ENCODE data around the gene ISL2.

DNA sequence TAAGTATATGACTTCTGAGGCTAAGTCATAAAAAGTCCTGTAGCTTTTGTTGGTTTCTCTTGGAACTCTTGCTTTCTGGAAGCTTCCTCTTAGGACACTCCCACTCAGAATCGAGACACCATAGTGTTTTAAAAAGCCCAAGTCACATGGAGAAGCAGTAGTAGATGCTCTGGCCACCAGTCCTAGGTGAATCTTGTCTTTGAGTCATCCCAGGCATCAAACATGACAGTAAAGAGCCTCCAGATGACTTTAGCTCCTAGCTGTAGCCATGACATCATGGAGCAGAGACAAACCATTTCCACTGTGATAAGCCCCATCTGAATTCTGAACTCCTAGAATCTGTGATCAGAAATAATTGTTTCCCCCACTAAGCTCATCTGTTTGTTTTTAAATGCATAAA is 42.1 kb downstream of the ISL2 start:
- TF ChIP-seq, protein P1, sequence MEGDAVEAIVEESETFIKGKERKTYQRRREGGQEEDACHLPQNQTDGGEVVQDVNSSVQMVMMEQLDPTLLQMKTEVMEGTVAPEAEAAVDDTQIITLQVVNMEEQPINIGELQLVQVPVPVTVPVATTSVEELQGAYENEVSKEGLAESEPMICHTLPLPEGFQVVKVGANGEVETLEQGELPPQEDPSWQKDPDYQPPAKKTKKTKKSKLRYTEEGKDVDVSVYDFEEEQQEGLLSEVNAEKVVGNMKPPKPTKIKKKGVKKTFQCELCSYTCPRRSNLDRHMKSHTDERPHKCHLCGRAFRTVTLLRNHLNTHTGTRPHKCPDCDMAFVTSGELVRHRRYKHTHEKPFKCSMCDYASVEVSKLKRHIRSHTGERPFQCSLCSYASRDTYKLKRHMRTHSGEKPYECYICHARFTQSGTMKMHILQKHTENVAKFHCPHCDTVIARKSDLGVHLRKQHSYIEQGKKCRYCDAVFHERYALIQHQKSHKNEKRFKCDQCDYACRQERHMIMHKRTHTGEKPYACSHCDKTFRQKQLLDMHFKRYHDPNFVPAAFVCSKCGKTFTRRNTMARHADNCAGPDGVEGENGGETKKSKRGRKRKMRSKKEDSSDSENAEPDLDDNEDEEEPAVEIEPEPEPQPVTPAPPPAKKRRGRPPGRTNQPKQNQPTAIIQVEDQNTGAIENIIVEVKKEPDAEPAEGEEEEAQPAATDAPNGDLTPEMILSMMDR (IDR thresholded peaks at IDR 0.05; ENCODE audit: low read depth, low read length, missing input control): no peak
- TF ChIP-seq SP1 (IDR thresholded peaks at IDR 0.05): no peak
- TF ChIP-seq RAD21 (IDR thresholded peaks at IDR 0.05): no peak
- TF ChIP-seq GABPA (IDR thresholded peaks at IDR 0.05 in 1 of 2, conservative IDR thresholded peaks at IDR 0.05 in 1 of 2): no peak
- TF ChIP-seq HNF4G (IDR thresholded peaks at IDR 0.05): no peak
- TF ChIP-seq, protein P2, sequence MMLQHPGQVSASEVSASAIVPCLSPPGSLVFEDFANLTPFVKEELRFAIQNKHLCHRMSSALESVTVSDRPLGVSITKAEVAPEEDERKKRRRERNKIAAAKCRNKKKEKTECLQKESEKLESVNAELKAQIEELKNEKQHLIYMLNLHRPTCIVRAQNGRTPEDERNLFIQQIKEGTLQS (IDR thresholded peaks at IDR 0.05): no peak
- TF ChIP-seq, protein P3, sequence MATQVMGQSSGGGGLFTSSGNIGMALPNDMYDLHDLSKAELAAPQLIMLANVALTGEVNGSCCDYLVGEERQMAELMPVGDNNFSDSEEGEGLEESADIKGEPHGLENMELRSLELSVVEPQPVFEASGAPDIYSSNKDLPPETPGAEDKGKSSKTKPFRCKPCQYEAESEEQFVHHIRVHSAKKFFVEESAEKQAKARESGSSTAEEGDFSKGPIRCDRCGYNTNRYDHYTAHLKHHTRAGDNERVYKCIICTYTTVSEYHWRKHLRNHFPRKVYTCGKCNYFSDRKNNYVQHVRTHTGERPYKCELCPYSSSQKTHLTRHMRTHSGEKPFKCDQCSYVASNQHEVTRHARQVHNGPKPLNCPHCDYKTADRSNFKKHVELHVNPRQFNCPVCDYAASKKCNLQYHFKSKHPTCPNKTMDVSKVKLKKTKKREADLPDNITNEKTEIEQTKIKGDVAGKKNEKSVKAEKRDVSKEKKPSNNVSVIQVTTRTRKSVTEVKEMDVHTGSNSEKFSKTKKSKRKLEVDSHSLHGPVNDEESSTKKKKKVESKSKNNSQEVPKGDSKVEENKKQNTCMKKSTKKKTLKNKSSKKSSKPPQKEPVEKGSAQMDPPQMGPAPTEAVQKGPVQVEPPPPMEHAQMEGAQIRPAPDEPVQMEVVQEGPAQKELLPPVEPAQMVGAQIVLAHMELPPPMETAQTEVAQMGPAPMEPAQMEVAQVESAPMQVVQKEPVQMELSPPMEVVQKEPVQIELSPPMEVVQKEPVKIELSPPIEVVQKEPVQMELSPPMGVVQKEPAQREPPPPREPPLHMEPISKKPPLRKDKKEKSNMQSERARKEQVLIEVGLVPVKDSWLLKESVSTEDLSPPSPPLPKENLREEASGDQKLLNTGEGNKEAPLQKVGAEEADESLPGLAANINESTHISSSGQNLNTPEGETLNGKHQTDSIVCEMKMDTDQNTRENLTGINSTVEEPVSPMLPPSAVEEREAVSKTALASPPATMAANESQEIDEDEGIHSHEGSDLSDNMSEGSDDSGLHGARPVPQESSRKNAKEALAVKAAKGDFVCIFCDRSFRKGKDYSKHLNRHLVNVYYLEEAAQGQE (IDR thresholded peaks at IDR 0.05): no peak
- TF ChIP-seq RXRA (IDR thresholded peaks at IDR 0.05): no peak
- TF ChIP-seq, protein P4, sequence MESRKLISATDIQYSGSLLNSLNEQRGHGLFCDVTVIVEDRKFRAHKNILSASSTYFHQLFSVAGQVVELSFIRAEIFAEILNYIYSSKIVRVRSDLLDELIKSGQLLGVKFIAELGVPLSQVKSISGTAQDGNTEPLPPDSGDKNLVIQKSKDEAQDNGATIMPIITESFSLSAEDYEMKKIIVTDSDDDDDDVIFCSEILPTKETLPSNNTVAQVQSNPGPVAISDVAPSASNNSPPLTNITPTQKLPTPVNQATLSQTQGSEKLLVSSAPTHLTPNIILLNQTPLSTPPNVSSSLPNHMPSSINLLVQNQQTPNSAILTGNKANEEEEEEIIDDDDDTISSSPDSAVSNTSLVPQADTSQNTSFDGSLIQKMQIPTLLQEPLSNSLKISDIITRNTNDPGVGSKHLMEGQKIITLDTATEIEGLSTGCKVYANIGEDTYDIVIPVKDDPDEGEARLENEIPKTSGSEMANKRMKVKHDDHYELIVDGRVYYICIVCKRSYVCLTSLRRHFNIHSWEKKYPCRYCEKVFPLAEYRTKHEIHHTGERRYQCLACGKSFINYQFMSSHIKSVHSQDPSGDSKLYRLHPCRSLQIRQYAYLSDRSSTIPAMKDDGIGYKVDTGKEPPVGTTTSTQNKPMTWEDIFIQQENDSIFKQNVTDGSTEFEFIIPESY (IDR thresholded peaks at IDR 0.05): no peak
- no peak for TF ChIP-seq TAF1 (conservative IDR thresholded peaks at IDR 0.05)
- no peak for TF ChIP-seq JUND (IDR thresholded peaks at IDR 0.05)
- TF ChIP-seq, protein P5, sequence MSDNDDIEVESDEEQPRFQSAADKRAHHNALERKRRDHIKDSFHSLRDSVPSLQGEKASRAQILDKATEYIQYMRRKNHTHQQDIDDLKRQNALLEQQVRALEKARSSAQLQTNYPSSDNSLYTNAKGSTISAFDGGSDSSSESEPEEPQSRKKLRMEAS (IDR thresholded peaks at IDR 0.05): no peak
- TF ChIP-seq EGR1 (IDR thresholded peaks at IDR 0.05; ENCODE audit: low read depth in 2 of 2): no peak
